ENCODE measurements around the gene C3. TPM values are rescaled to one million over a fixed set of nuclear protein-coding genes. Genes with fewer than 3 reads are reported as not detected.

The C3 gene
- total RNA-seq = 1,000 to 10,000 TPM in 1 of 4 donors, 100 to 1,000 TPM in 3; 262 to 1,114 (median 554) TPM

DNA sequence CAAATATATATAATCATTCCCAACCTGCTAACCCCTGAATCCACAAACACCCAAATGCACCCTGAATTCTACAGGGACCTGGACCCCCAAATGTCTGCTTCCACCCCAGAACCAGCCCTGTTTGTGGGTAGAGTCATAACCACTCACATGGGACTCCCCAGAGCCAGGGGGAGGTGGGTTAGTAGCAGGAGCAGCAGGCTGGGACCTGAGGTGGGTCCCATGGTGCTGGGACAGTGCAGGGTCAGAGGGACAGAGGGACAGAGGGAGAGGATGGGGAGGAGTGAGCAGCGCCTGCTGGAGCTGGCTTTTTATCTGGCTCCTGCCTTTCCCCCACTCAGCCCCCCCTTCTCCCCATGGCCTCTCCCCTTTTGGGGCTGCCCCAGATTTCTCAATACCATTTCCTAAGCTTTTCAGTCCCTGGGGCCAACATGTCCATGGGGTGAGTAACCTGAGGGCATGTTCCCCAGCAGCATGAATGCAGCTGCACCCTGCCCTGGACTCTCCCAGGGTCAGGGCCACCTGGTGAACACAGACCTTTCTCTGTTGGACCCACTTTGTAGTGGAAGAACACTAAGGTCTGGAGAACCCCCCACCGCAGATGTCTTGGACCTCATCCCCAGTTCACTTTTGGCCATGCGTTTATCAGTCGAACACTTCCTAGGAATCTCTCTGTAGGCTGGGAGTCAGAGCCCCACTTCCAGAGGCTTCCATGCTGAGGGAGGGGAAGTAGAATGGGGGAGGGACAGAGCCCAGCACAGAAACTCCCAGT lies at the start of gene C3:
C3 (minus strand) TSS at position 282 of the 769 bp plus-strand sequence; CDS start at position 221, 61 bp downstream.
- TF ChIP-seq, protein P1, sequence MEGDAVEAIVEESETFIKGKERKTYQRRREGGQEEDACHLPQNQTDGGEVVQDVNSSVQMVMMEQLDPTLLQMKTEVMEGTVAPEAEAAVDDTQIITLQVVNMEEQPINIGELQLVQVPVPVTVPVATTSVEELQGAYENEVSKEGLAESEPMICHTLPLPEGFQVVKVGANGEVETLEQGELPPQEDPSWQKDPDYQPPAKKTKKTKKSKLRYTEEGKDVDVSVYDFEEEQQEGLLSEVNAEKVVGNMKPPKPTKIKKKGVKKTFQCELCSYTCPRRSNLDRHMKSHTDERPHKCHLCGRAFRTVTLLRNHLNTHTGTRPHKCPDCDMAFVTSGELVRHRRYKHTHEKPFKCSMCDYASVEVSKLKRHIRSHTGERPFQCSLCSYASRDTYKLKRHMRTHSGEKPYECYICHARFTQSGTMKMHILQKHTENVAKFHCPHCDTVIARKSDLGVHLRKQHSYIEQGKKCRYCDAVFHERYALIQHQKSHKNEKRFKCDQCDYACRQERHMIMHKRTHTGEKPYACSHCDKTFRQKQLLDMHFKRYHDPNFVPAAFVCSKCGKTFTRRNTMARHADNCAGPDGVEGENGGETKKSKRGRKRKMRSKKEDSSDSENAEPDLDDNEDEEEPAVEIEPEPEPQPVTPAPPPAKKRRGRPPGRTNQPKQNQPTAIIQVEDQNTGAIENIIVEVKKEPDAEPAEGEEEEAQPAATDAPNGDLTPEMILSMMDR (IDR thresholded peaks at IDR 0.05; ENCODE audit: low read depth) = no peak

DNA sequence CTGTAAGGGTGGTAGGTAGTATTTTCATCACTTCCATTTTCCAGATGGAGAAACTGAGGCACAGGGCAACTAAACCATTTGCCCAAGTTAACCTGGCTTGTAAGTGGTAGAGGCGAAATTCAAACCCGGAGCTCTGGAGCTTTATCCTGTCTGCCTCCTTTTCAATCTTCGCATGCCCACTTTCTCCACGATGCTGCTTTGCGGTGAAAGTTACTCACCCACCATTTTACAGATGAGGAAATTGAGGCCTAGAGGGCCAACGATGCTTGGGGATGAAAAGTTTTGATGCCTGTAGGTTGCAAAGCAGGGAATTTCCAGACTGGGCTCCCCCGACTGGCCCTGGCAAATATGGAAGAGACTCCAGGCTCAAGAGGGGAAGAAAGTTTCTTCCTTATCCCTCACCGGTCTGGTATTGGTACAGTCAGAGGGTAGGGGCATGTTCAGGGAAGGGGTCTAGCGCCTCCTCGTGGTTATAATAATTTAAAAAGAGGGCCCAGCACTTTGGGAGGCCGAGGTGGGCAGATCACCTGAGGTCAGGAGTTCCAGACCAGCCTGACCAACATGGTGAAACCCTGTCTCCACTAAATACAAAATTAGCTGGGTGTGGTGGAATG lies 48.7 kb upstream of the C3 start:
- TF ChIP-seq, protein P1 (IDR thresholded peaks at IDR 0.05; ENCODE audit: low read depth) = no peak

DNA sequence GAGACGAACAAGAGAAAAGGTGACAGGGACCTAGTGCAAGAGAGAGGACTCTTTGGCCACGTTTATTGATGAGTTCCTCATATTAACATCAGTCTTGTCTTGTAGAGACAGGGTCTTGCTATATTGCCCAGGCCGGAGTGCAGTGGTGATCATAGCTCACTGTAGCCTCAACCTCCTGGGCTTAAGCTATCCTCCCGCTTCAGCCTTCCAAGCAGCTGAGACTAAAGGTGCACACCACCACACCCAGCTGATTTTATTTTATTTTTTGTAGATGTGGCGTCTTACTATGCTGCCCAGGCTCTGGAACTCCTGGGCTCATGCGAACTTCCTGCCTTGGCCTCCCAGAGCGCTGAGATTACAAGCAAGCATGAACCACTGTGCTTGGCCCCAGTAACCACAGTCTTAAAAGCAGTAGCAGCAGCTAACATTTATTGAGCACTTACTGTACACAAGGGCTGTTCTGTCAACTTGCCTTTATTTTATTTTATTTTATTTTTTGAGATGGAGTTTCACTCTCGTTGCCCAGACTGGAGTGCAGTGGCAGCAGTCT lies 47.9 kb upstream of the C3 start:
- TF ChIP-seq, protein P1 (IDR thresholded peaks at IDR 0.05; ENCODE audit: low read depth) = no peak

DNA sequence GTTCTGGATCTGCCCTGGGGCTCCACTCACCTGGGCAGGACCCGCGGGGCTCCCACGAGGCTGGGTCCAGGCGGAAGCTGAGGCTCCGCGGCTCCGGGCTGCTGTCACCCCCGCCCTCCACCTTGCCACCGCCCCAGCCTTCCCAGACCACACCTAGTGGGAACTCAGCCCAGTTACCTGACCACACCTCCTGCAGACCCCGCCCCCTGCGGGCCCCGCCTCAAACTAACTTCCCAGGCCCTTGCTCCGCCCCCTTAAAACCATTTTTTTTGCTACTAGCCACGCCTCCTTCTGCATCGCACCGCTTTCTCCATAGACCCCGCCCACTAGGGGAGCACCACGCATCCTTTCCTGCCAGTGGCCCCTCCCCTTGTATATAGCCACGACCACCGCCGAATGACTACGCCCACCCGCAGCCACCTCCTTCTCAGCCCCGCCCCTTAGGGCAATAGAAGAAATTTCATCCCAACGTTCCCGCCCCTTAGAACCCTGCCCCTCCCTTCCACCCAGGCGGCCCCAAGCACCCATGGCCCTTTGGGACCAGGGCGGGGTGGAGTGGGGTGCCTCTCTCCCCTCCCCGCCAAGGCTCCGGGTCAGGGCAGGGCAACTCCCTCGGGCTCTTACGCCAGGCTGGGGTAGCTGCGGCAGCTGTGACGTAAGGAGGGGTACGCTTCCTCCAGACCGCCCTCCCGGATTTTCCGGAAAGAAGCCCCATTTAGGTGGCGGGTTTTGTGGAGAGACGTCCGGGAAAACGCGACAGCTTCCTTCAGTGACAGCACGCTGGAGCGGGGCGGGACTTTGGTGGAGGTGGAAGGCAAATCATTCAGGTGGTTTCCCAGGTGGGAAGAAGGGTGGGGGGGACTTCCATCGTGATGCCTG lies 47.1 kb upstream of the C3 start, which contains the start of gene SH2D3A:
SH2D3A (minus strand) TSS at position 79 of the 879 bp plus-strand sequence. CDS start 3,687 bp downstream, outside the sequence.
- TF ChIP-seq, protein P1 (IDR thresholded peaks at IDR 0.05; ENCODE audit: low read depth) = no peak

DNA sequence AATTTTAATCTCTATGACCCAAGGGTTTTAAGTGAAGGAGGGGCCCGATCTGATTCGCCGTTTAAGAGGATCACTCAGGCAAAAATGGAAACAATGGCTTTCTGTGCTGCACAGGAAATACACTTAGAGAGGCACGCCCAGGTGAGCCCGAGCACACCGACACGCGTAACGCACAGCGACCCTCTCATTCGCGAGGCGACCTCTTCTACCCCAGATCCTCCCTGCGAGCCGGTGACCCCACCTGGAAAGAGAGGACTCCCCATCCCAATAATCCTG lies 46.6 kb upstream of the C3 start:
- TF ChIP-seq, protein P1 (IDR thresholded peaks at IDR 0.05; ENCODE audit: low read depth) = no peak

DNA sequence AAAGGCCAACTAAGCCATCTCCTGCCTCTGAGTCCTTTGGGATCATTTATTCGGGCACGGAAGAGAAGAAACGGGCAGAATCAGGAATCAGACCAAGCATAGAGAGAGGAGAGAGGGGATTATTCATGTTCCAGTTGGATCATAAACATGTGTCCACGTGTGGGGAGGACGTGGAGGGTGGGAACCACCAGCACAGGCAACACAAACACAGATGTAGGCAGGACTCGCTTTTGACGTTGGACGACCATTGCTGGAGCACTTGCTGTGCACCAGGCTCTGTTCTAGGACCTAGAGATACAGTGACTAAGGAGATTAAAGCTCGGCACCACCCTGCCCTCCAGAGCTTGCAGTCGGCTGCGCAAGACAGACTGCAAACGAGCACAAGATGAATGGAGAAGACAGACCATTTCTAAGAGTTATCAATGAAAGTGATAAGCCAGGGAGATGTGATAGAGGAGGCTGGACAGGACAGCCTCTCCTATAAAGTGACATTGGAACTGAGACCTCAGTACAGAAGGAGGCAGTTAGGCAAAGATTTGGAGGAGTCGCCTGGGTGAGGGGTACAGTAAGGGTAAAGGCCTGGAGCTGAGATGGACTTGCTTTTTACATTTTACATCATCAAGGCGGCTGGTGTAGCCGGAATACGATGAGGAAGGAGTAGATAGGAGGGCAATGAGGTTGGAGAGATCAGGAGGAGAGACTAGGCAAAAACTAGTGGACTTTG lies 46.1 kb upstream of the C3 start:
- TF ChIP-seq, protein P1 (IDR thresholded peaks at IDR 0.05; ENCODE audit: low read depth) = no peak

All from subcutaneous adipose tissue (tissue), 4 donors.